ENCODE measurements around the gene C16orf87. TPM values are rescaled to one million over a fixed set of nuclear protein-coding genes. Genes with fewer than 3 reads are reported as not detected.

C16orf87 gene
- 1 to 10 TPM; 2.6 to 6.8 (median 5.1) TPM for total RNA-seq

DNA sequence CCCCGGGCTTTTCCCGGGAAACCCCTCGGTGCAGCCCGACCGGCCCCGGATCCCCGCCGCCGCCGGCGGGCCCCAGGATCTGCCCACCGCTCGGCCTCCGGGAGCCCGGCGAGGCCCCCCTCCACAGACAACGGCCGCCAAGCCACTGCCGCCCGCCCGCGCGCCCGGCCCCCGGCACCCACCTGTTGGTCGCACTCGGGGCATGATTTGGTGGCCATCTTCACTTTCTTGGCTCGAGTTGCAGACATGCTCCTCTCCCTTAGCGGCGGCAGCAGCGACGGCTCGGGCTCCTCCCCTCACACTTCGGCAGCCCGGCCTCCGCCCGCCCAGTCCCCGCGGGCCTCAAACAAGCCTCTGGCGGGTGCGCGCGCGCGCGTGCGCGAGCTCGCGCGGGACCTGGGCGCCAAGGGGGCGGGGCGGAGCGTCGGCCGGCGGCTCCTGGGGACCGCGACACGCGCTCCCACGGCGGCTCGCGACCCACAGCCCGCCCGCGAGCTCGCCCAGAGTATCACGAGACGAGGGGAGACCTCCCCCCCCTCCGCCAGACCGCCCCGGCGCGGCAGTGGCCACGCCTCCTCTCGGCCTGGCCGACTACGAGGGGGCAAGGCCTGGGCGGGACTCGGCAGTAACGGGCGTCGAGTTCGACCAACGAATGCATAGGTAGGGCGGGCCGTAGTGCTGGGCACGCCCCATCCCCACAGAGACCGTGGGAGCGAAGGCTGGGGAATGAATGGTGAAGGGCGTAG is at the start of gene C16orf87:
Gene C16orf87, minus strand, starts transcription at position 279 of the 746 bp plus-strand sequence. Its CDS starts 31 bp downstream, at position 248.
- TF ChIP-seq, protein P1, sequence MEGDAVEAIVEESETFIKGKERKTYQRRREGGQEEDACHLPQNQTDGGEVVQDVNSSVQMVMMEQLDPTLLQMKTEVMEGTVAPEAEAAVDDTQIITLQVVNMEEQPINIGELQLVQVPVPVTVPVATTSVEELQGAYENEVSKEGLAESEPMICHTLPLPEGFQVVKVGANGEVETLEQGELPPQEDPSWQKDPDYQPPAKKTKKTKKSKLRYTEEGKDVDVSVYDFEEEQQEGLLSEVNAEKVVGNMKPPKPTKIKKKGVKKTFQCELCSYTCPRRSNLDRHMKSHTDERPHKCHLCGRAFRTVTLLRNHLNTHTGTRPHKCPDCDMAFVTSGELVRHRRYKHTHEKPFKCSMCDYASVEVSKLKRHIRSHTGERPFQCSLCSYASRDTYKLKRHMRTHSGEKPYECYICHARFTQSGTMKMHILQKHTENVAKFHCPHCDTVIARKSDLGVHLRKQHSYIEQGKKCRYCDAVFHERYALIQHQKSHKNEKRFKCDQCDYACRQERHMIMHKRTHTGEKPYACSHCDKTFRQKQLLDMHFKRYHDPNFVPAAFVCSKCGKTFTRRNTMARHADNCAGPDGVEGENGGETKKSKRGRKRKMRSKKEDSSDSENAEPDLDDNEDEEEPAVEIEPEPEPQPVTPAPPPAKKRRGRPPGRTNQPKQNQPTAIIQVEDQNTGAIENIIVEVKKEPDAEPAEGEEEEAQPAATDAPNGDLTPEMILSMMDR (IDR thresholded peaks at IDR 0.05; ENCODE audit: low read depth), result no peak

DNA sequence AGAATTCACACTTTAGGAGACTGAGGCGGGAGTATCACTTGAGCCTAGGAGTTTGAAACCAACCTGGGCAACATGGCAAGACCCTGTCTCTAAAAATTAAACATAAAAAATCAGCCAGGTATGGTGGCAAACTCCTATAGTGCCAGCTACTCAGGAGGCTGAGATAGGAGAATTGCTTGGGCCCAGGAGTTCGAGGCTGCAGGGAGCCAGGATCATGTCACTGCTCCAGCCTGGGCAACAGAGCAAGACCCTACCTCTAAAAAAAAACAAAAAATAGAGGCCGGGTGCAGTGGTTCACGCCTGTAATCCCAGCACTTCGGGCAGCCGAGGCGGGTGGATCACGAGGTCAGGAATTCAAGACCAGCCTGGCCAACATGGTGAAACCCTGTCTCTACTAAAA is 44.3 kb upstream of the C16orf87 start:
- TF ChIP-seq, protein P1 (IDR thresholded peaks at IDR 0.05; ENCODE audit: low read depth), result no peak

- TF ChIP-seq, protein P1 (IDR thresholded peaks at IDR 0.05; ENCODE audit: low read depth), result no peak
Observed at GRCh38 chr16:46873201-46873600, 42.2 kb upstream of the C16orf87 start.

- TF ChIP-seq, protein P1 (IDR thresholded peaks at IDR 0.05; ENCODE audit: low read depth), result no peak
Observed at GRCh38 chr16:46871597-46871996, 40.6 kb upstream of the C16orf87 start.

DNA sequence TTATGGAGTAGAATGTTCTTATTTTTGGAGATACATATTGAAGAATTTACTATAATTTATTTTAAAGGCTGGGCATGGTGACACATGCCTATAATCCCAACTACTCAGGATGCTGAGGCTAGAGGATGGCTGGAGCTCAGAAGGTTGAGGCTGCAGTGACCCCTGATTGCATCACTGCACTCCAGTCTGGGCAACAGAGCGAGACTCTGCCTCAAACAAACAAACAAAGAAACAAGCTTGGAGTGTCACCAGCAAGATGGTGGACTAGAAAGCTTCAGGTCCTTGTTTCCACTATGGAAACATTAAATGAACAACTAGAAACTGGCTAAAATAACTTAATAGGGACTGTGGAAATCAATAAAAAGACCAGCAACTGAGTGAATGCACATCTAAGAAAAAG is 35.3 kb upstream of the C16orf87 start:
- TF ChIP-seq, protein P1 (IDR thresholded peaks at IDR 0.05; ENCODE audit: low read depth), result no peak

DNA sequence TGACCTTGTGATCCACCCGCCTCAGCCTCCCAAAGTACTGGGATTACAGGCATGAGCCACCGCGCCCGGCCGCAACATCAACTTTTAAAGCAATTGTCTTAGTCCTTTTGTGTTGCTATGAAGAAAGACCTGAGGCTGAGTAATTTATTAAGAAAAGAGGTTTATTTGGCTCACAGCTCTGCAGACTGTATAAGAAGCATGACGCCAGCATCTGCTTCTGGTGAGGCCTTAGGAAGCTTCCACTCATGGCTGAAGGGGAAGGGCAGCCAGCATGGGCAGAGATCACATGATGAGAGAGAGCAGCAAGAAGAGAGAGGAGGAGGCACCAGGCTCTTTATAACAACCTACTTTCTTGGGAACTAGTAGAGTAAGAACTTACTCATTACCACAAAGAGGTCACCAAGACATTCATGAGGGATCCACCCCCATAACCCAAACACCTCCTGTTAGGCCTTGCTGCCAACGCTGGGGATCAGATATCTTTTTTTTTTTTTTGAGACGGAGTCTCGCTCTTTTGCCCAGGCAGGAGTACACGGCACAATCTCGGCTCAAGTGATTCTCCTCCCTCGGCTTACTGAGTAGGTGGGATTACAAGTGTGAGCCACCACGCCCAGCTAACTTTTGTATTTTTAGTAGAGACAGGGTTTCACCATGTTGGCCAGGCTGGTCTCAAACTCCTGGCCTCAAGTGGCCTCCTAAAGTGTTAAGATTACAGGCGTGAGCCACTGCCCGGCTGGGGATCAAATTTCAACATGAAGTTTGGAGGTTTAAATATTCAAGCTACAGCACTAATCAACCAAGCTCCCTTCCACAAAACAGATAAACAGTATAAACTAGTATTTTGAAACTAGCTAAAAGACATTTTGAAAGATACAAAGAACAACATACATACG is 31.8 kb upstream of the C16orf87 start:
- TF ChIP-seq, protein P1 (IDR thresholded peaks at IDR 0.05; ENCODE audit: low read depth), result no peak

DNA sequence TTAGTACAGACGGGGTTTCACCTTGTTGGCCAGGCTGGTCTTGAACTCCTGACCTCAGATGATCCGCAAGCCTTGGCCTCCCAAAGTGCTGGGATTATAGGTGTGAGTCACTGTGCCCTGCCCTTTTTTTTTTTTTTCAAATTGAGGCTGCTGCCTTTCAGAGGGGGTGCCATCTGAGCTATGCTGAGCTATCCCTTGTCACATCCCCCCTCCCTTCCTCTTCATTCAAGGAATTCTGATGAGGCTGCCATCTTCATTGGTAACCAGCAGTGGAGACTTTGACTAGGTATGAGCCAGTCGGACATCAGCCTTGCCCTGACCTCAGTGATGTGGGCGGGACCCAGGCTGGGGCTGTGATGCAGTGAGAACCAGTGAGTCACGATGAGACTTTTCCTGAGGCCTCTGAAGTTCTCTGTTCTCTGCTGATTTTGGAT is 28.8 kb upstream of the C16orf87 start:
- TF ChIP-seq, protein P1 (IDR thresholded peaks at IDR 0.05; ENCODE audit: low read depth), result no peak

All from subcutaneous adipose tissue (tissue), 4 donors.